Esophagus squamous epithelium (tissue), 5 donors: Measurements from ENCODE around the gene CCDC50. TPM values are rescaled to one million over a fixed set of nuclear protein-coding genes. Genes with fewer than 3 reads are reported as not detected.

Source experiments
- DNase-seq: peaks from one replicate; lab custom pipeline; 2025; lab: John Stamatoyannopoulos, UW
- H3K27ac ChIP-seq, 4 donors: fragments of 200-600 bp; sonication (generic); one replicate each; pipeline ENCODE4 v1.5.1; 2016 to 2019; ENCODE audit warnings: mild to moderate bottlenecking in 1 of 4
- H3K27me3 ChIP-seq, 4 donors: fragments of 200-600 bp; sonication (generic); 1 replicate in 3 of 4; 2 replicates in 1 of 4; pipeline versions ENCODE4 v1.5.1 to v1.6.0; 2017 to 2021; ENCODE audit warnings: antibody characterized with exemption in 1 of 4
- H3K36me3 ChIP-seq, 3 donors: fragments of 200-600 bp; sonication (generic); one replicate each; pipeline ENCODE4 v1.5.1; 2016 to 2019
- H3K4me1 ChIP-seq, 3 donors: fragments of 200-600 bp; sonication (generic); one replicate each; pipeline ENCODE4 v1.5.1; 2017 to 2019
- H3K4me3 ChIP-seq, 4 donors: fragments of 200-600 bp; sonication (generic); 1 replicate in 3 of 4; 2 replicates in 1 of 4; pipeline ENCODE4 v1.5.1; 2016 to 2019; ENCODE audit warnings: mild to moderate bottlenecking in 2 of 4, moderate library complexity in 1 of 4
- H3K9me3 ChIP-seq, 3 donors: fragments of 200-600 bp; sonication (generic); one replicate each; pipeline ENCODE4 v1.5.1; 2016 to 2019
- POLR2A ChIP-seq, 4 donors: fragments of 450-650 bp; IDR thresholded peaks; one replicate each; pipeline ENCODE4 v1.6.1; 2017; ENCODE audit warnings: antibody characterized with exemption in 4 of 4, mild to moderate bottlenecking in 4 of 4, moderate library complexity in 3 of 4
- WGBS, 2 donors: methylation state at CpG; one replicate each; pipeline ENCODE4 v1.1.5; 2018; 5-methylcytosine and 5-hydroxymethylcytosine counted together
- intact Hi-C: fragments of 100-400 bp; cut with DNase I; formaldehyde crosslinking; loops from one replicate; pipeline ENCODE4 v1.15.0; 2022
- total RNA-seq, 4 donors: library from RNA; depleted of rRNA; stranded (reverse); fragments of >200 nt; gene quantifications; one replicate each; pipeline ENCODE4 v1.1.0, GENCODE V29; 2016
- TF ChIP-seq, protein P1 (sequence below), 6 experiments: fragments of 450-650 bp in 4 of 6; fragments of 200-600 bp in 2 of 6; sonication (generic) in 2 of 6; IDR thresholded peaks; one replicate each; pipeline ENCODE4 v1.5.1; 2016 to 2019; ENCODE audit warnings: antibody characterized with exemption in 6 of 6, mild to moderate bottlenecking in 4 of 6, moderate library complexity in 4 of 6
- donor health status: DM: yes; HTN: yes; CAD: no.

The CCDC50 gene
- total RNA-seq, 4 donors from 2014 or later, result 12.7 to 56.6 (median 30.5) TPM

- DNase-seq, result no peak
- 53 to 64% methylated on average over 1 of the region's 1 CpG for WGBS, 2 donors
- Histone ChIP-seq H3K9me3 (no peaks in the 10 kb centered on the region), H3K4me3 (no peak overlapping the region), H3K4me1 (peaks cover 0 to 15% (median 7%) of the 10 kb centered on the region in 3 donors), H3K36me3 (peaks cover 0 to 43% (median 7%) of the 10 kb centered on the region in 3 donors), H3K27me3 (no peaks in the 10 kb centered on the region), H3K27ac (peak overlapping the region in 1 of 4 donors; percentile 2)
- TF ChIP-seq, protein P1, sequence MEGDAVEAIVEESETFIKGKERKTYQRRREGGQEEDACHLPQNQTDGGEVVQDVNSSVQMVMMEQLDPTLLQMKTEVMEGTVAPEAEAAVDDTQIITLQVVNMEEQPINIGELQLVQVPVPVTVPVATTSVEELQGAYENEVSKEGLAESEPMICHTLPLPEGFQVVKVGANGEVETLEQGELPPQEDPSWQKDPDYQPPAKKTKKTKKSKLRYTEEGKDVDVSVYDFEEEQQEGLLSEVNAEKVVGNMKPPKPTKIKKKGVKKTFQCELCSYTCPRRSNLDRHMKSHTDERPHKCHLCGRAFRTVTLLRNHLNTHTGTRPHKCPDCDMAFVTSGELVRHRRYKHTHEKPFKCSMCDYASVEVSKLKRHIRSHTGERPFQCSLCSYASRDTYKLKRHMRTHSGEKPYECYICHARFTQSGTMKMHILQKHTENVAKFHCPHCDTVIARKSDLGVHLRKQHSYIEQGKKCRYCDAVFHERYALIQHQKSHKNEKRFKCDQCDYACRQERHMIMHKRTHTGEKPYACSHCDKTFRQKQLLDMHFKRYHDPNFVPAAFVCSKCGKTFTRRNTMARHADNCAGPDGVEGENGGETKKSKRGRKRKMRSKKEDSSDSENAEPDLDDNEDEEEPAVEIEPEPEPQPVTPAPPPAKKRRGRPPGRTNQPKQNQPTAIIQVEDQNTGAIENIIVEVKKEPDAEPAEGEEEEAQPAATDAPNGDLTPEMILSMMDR (IDR thresholded peaks at IDR 0.05), result no peak
- TF ChIP-seq POLR2A (IDR thresholded peaks at IDR 0.05), result no peak
- intact Hi-C loops, result no loop called here
These were observed 53.5 kb downstream of the CCDC50 start for GRCh38 chr3:191382661-191383060.

- Histone ChIP-seq H3K4me3 (no peak overlapping the region), H3K27me3 (no peaks in the 10 kb centered on the region), H3K4me1 (peaks cover 0 to 10% (median 4%) of the 10 kb centered on the region in 3 donors), H3K36me3 (peaks cover 0 to 43% (median 7%) of the 10 kb centered on the region in 3 donors), H3K9me3 (no peaks in the 10 kb centered on the region), H3K27ac (peak overlapping the region in 1 of 4 donors; percentile 2)
- WGBS, 2 donors, result 59% methylated on average over 4 of the region's 4 CpGs
- intact Hi-C loops, result no loop called here
- no peak for DNase-seq
- no peak for TF ChIP-seq POLR2A (IDR thresholded peaks at IDR 0.05)
- TF ChIP-seq, protein P1 (IDR thresholded peaks at IDR 0.05), result no peak
These were observed 53.9 kb downstream of the CCDC50 start for GRCh38 chr3:191383124-191383523.

- H3K27me3 ChIP-seq, result no peaks in the 10 kb centered on the region
- H3K9me3 ChIP-seq, result no peaks in the 10 kb centered on the region
- intact Hi-C loops, result loop anchor here (5.0 kb wide), 1 partner anchor 143 kb away; no protein-coding TSS in a partner anchor
- no peak overlapping the region for H3K4me3 ChIP-seq
- DNase-seq, result no peak
- WGBS, 2 donors, result 53% methylated on average over 3 of the region's 3 CpGs
- peaks cover 0 to 46% (median 7%) of the 10 kb centered on the region in 3 donors for H3K36me3 ChIP-seq
- no peak overlapping the region for H3K27ac ChIP-seq
- H3K4me1 ChIP-seq, result no peaks in the 10 kb centered on the region
- TF ChIP-seq POLR2A (IDR thresholded peaks at IDR 0.05), result no peak
- TF ChIP-seq, protein P1 (IDR thresholded peaks at IDR 0.05), result no peak
These were observed 55.9 kb downstream of the CCDC50 start for GRCh38 chr3:191385101-191385500.

- Histone ChIP-seq H3K9me3 (no peaks in the 10 kb centered on the region), H3K27me3 (no peaks in the 10 kb centered on the region), H3K27ac (no peak overlapping the region), H3K4me3 (no peak overlapping the region), H3K4me1 (no peaks in the 10 kb centered on the region), H3K36me3 (peaks cover 0 to 44% (median 0%) of the 10 kb centered on the region in 3 donors)
- TF ChIP-seq, protein P1 (IDR thresholded peaks at IDR 0.05), result no peak
- no peak for TF ChIP-seq POLR2A (IDR thresholded peaks at IDR 0.05)
- DNase-seq, result no peak
- WGBS, 2 donors, result 33 to 50% methylated on average over 1 of the region's 1 CpG
- intact Hi-C loops, result loop anchor here (5.0 kb wide), 1 partner anchor 145 kb away; no protein-coding TSS in a partner anchor
These were observed 58.4 kb downstream of the CCDC50 start for GRCh38 chr3:191387441-191388077.

GRCh38 chr3:191388823-191389222 lies 59.6 kb downstream of the CCDC50 start:
- H3K27me3 ChIP-seq, result no peaks in the 10 kb centered on the region
- no peaks in the 10 kb centered on the region for H3K4me1 ChIP-seq
- no peak overlapping the region for H3K4me3 ChIP-seq
- intact Hi-C loops, result loop anchor here (5.0 kb wide), 1 partner anchor 147 kb away; no protein-coding TSS in a partner anchor
- WGBS, 2 donors, result 64 to 69% methylated on average over 1 of the region's 1 CpG
- no peak for DNase-seq
- H3K27ac ChIP-seq, result no peak overlapping the region
- no peaks in the 10 kb centered on the region for H3K9me3 ChIP-seq
- TF ChIP-seq, protein P1 (IDR thresholded peaks at IDR 0.05), result peak in 3 of 6 experiments; percentile 17 to 31 (median 24)
- TF ChIP-seq POLR2A (IDR thresholded peaks at IDR 0.05), result no peak
- H3K36me3 ChIP-seq, result peaks cover 0 to 39% (median 0%) of the 10 kb centered on the region in 3 donors
